ENCODE data around the gene IKBKE.
A peak's percentile ranks its signal among the peaks of the same experiment; 100 is the strongest.
"Not testable (repeated sequence)": the region's sequence is repeated elsewhere in the genome, so short reads cannot be mapped to it uniquely, and the experiment has no call there.

The IKBKE gene

GRCh38 chr1:206476591-206476990 lies 6.3 kb downstream of the IKBKE start:
- no peak for DNase-seq

GRCh38 chr1:206477110-206477509 lies 6.8 kb downstream of the IKBKE start:
- DNase-seq = no peak

GRCh38 chr1:206477581-206478380 lies 7.5 kb downstream of the IKBKE start:
- DNase-seq = no peak

GRCh38 chr1:206478746-206479145 lies 8.5 kb downstream of the IKBKE start:
- no peak for DNase-seq

GRCh38 chr1:206479183-206480125 lies 9.2 kb downstream of the IKBKE start:
- peak; percentile 68 for DNase-seq

GRCh38 chr1:206480211-206480610 lies 9.9 kb downstream of the IKBKE start:
- DNase-seq = no peak

GRCh38 chr1:206482611-206483010 lies 12.3 kb downstream of the IKBKE start:
- no peak for DNase-seq

- DNase-seq = not testable (repeated sequence)
These were observed 13.6 kb downstream of the IKBKE start for GRCh38 chr1:206483864-206484263.

- no peak for DNase-seq
These were observed 14.6 kb downstream of the IKBKE start for GRCh38 chr1:206484901-206485300.

- no peak for DNase-seq
These were observed 16.9 kb downstream of the IKBKE start for GRCh38 chr1:206486995-206487788.

- DNase-seq = no peak
These were observed 17.7 kb downstream of the IKBKE start for GRCh38 chr1:206487970-206488369.

GRCh38 chr1:206488466-206488865 lies 18.2 kb downstream of the IKBKE start:
- DNase-seq = no peak

GRCh38 chr1:206489980-206490770 lies 19.9 kb downstream of the IKBKE start:
- DNase-seq = peak; percentile 72

GRCh38 chr1:206490771-206491405 lies 20.6 kb downstream of the IKBKE start:
- DNase-seq = no peak

- DNase-seq = no peak
These were observed 21.3 kb downstream of the IKBKE start for GRCh38 chr1:206491616-206492015.

GRCh38 chr1:206492589-206492988 lies 22.3 kb downstream of the IKBKE start:
- DNase-seq = no peak

GRCh38 chr1:206493279-206493678 lies 23.0 kb downstream of the IKBKE start:
- DNase-seq = no peak

- no peak for DNase-seq
These were observed 24.8 kb downstream of the IKBKE start for GRCh38 chr1:206495011-206495461.

- no peak for DNase-seq
These were observed 25.3 kb downstream of the IKBKE start for GRCh38 chr1:206495493-206496046.

GRCh38 chr1:206496131-206496793 lies 26.0 kb downstream of the IKBKE start:
- no peak for DNase-seq

- DNase-seq = no peak
These were observed 27.1 kb downstream of the IKBKE start for GRCh38 chr1:206497363-206497762.

Measured in activated CD4-positive, alpha-beta T cell treated with anti-CD3 and anti-CD28 coated beads, Interleukin-2, amount 50 U/mL, for 1 hour (primary cell).